ENCODE results near the gene NCKIPSD.
A peak's percentile ranks its signal among the peaks of the same experiment; 100 is the strongest.

NCKIPSD gene

GRCh38 chr3:48708481-48708889, 22.8 kb upstream of the NCKIPSD start:
- TF ChIP-seq GATA1 (IDR thresholded peaks at IDR 0.05; ENCODE audit: low read depth, low read length) (no peak), POLR2A (IDR thresholded peaks at IDR 0.05; ENCODE audit: low read length) (no peak)
- no peak for DNase-seq

- TF ChIP-seq GATA1 (IDR thresholded peaks at IDR 0.05; ENCODE audit: low read depth, low read length), result no peak
- no peak for DNase-seq
These were observed 21.4 kb upstream of the NCKIPSD start for GRCh38 chr3:48707157-48707556.

GRCh38 chr3:48702320-48702920, 16.7 kb upstream of the NCKIPSD start:
- DNase-seq, result peak in 1 of 2 experiments; percentile 45
- no peak for TF ChIP-seq GATA1 (IDR thresholded peaks at IDR 0.05; ENCODE audit: low read depth, low read length)
- no peak for TF ChIP-seq POLR2A (IDR thresholded peaks at IDR 0.05; ENCODE audit: low read length)

- TF ChIP-seq POLR2A (IDR thresholded peaks at IDR 0.05; ENCODE audit: low read length) (no peak), GATA1 (IDR thresholded peaks at IDR 0.05; ENCODE audit: low read depth, low read length) (no peak)
- DNase-seq, result no peak
These were observed 15.2 kb upstream of the NCKIPSD start for GRCh38 chr3:48700731-48701405.

GRCh38 chr3:48698891-48699290, 13.2 kb upstream of the NCKIPSD start:
- no peak for TF ChIP-seq GATA1 (IDR thresholded peaks at IDR 0.05; ENCODE audit: low read depth, low read length)
- no peak for TF ChIP-seq POLR2A (IDR thresholded peaks at IDR 0.05; ENCODE audit: low read length)
- DNase-seq, result no peak

GRCh38 chr3:48697952-48698351, 12.2 kb upstream of the NCKIPSD start:
- no peak for TF ChIP-seq GATA1 (IDR thresholded peaks at IDR 0.05; ENCODE audit: low read depth, low read length)
- no peak for TF ChIP-seq POLR2A (IDR thresholded peaks at IDR 0.05; ENCODE audit: low read length)
- DNase-seq, result no peak

GRCh38 chr3:48696601-48697000, 10.9 kb upstream of the NCKIPSD start:
- TF ChIP-seq POLR2A (IDR thresholded peaks at IDR 0.05; ENCODE audit: low read length) (no peak), GATA1 (IDR thresholded peaks at IDR 0.05; ENCODE audit: low read depth, low read length) (no peak)
- DNase-seq, result no peak

- no peak for TF ChIP-seq POLR2A (IDR thresholded peaks at IDR 0.05; ENCODE audit: low read length)
- TF ChIP-seq GATA1 (IDR thresholded peaks at IDR 0.05; ENCODE audit: low read depth, low read length), result no peak
- no peak for DNase-seq
These were observed 10.4 kb upstream of the NCKIPSD start for GRCh38 chr3:48696156-48696555.

- DNase-seq, result no peak
- no peak for TF ChIP-seq POLR2A (IDR thresholded peaks at IDR 0.05; ENCODE audit: low read length)
These were observed 9.7 kb upstream of the NCKIPSD start for GRCh38 chr3:48695393-48695753.

- DNase-seq, result no peak
- TF ChIP-seq POLR2A (IDR thresholded peaks at IDR 0.05; ENCODE audit: low read length) (no peak), GATA1 (IDR thresholded peaks at IDR 0.05; ENCODE audit: low read depth, low read length) (no peak)
These were observed 9.1 kb upstream of the NCKIPSD start for GRCh38 chr3:48694610-48695392.

GRCh38 chr3:48693826-48694225, 8.1 kb upstream of the NCKIPSD start:
- TF ChIP-seq GATA1 (IDR thresholded peaks at IDR 0.05; ENCODE audit: low read depth, low read length) (no peak), POLR2A (IDR thresholded peaks at IDR 0.05; ENCODE audit: low read length) (no peak)
- no peak for DNase-seq

GRCh38 chr3:48692551-48692950, 6.8 kb upstream of the NCKIPSD start:
- no peak for DNase-seq
- TF ChIP-seq GATA1 (IDR thresholded peaks at IDR 0.05; ENCODE audit: low read depth, low read length) (no peak), POLR2A (IDR thresholded peaks at IDR 0.05; ENCODE audit: low read length) (no peak)

GRCh38 chr3:48690846-48691458, 5.2 kb upstream of the NCKIPSD start:
- TF ChIP-seq POLR2A (IDR thresholded peaks at IDR 0.05; ENCODE audit: low read length) (no peak), GATA1 (IDR thresholded peaks at IDR 0.05; ENCODE audit: low read depth, low read length) (no peak)
- no peak for DNase-seq

- no peak for TF ChIP-seq GATA1 (IDR thresholded peaks at IDR 0.05; ENCODE audit: low read depth, low read length)
- TF ChIP-seq POLR2A (IDR thresholded peaks at IDR 0.05; ENCODE audit: low read length), result no peak
- DNase-seq, result no peak
These were observed 3.7 kb upstream of the NCKIPSD start for GRCh38 chr3:48689384-48689783.

All from erythroblast (primary cell).